ENCODE results near the gene PCMT1.

Gene PCMT1

GRCh38 chr6:149714442-149714841 is 35.1 kb upstream of the PCMT1 start:
- no peak for DNase-seq (ENCODE audit: low read depth in 1 of 2, low spot score in 1 of 2)
- Histone ChIP-seq H3K27me3 (ENCODE audit: insufficient read depth, poor library complexity, severe bottlenecking) (no peaks in the 10 kb centered on the region), H3K27ac (replicated peaks) (no peak overlapping the region), H3K4me3 (replicated peaks; ENCODE audit: insufficient read depth, low read length) (no peak overlapping the region)
- TF ChIP-seq, protein P1, sequence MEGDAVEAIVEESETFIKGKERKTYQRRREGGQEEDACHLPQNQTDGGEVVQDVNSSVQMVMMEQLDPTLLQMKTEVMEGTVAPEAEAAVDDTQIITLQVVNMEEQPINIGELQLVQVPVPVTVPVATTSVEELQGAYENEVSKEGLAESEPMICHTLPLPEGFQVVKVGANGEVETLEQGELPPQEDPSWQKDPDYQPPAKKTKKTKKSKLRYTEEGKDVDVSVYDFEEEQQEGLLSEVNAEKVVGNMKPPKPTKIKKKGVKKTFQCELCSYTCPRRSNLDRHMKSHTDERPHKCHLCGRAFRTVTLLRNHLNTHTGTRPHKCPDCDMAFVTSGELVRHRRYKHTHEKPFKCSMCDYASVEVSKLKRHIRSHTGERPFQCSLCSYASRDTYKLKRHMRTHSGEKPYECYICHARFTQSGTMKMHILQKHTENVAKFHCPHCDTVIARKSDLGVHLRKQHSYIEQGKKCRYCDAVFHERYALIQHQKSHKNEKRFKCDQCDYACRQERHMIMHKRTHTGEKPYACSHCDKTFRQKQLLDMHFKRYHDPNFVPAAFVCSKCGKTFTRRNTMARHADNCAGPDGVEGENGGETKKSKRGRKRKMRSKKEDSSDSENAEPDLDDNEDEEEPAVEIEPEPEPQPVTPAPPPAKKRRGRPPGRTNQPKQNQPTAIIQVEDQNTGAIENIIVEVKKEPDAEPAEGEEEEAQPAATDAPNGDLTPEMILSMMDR (IDR thresholded peaks at IDR 0.05; ENCODE audit: insufficient read depth, low read length): no peak

- no peak for DNase-seq (ENCODE audit: low read depth in 1 of 2, low spot score in 1 of 2)
- Histone ChIP-seq H3K4me3 (replicated peaks; ENCODE audit: insufficient read depth, low read length) (peak overlapping the region; percentile 79), H3K27ac (replicated peaks) (peak overlapping the region; percentile 98), H3K27me3 (ENCODE audit: insufficient read depth, poor library complexity, severe bottlenecking) (no peaks in the 10 kb centered on the region)
- TF ChIP-seq GABPA (IDR thresholded peaks at IDR 0.05; ENCODE audit: low read depth): no peak
- TF ChIP-seq POLR2AphosphoS5 (IDR thresholded peaks at IDR 0.05; ENCODE audit: low read depth): no peak
- TF ChIP-seq, protein P1 (IDR thresholded peaks at IDR 0.05; ENCODE audit: insufficient read depth, low read length): no peak
- no peak for TF ChIP-seq SPI1 (IDR thresholded peaks at IDR 0.05; ENCODE audit: borderline replicate concordance, low read depth)
- TF ChIP-seq, protein P2, sequence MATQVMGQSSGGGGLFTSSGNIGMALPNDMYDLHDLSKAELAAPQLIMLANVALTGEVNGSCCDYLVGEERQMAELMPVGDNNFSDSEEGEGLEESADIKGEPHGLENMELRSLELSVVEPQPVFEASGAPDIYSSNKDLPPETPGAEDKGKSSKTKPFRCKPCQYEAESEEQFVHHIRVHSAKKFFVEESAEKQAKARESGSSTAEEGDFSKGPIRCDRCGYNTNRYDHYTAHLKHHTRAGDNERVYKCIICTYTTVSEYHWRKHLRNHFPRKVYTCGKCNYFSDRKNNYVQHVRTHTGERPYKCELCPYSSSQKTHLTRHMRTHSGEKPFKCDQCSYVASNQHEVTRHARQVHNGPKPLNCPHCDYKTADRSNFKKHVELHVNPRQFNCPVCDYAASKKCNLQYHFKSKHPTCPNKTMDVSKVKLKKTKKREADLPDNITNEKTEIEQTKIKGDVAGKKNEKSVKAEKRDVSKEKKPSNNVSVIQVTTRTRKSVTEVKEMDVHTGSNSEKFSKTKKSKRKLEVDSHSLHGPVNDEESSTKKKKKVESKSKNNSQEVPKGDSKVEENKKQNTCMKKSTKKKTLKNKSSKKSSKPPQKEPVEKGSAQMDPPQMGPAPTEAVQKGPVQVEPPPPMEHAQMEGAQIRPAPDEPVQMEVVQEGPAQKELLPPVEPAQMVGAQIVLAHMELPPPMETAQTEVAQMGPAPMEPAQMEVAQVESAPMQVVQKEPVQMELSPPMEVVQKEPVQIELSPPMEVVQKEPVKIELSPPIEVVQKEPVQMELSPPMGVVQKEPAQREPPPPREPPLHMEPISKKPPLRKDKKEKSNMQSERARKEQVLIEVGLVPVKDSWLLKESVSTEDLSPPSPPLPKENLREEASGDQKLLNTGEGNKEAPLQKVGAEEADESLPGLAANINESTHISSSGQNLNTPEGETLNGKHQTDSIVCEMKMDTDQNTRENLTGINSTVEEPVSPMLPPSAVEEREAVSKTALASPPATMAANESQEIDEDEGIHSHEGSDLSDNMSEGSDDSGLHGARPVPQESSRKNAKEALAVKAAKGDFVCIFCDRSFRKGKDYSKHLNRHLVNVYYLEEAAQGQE (IDR thresholded peaks at IDR 0.05; ENCODE audit: insufficient replicate concordance, low read depth): no peak
These were observed 33.2 kb upstream of the PCMT1 start for GRCh38 chr6:149716181-149716963.

DNA sequence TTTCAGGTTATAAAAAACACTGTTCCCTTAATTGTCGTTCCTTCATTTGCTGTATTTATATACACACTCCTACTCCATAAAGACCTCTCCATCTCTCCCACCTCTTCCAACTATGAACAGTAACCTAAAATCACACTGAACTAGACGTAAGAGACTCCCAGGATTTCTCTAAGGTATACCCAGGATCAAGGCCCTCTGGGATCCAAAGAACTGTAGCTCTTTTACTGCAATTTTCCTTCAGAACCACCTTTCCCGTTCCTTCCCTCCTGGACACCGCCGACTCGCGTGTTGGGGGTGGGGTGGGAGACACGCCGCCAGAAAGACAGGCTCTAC is 32.3 kb upstream of the PCMT1 start:
- no peak for DNase-seq (ENCODE audit: low read depth in 1 of 2, low spot score in 1 of 2)
- Histone ChIP-seq H3K27ac (replicated peaks) (peak overlapping the region; percentile 98), H3K27me3 (ENCODE audit: insufficient read depth, poor library complexity, severe bottlenecking) (no peaks in the 10 kb centered on the region), H3K4me3 (replicated peaks; ENCODE audit: insufficient read depth, low read length) (peak overlapping the region; percentile 79)
- TF ChIP-seq GABPA (IDR thresholded peaks at IDR 0.05; ENCODE audit: low read depth): no peak
- no peak for TF ChIP-seq SPI1 (IDR thresholded peaks at IDR 0.05; ENCODE audit: borderline replicate concordance, low read depth)
- TF ChIP-seq, protein P2 (IDR thresholded peaks at IDR 0.05; ENCODE audit: insufficient replicate concordance, low read depth): no peak
- no peak for TF ChIP-seq POLR2AphosphoS5 (IDR thresholded peaks at IDR 0.05; ENCODE audit: low read depth)
- TF ChIP-seq, protein P1 (IDR thresholded peaks at IDR 0.05; ENCODE audit: insufficient read depth, low read length): no peak
